ENCODE measurements around the gene VAT1L.

- no peak for TF ChIP-seq CTCF (IDR thresholded peaks at IDR 0.05)
- no peak for TF ChIP-seq EZH2 (IDR thresholded peaks at IDR 0.05; ENCODE audit: borderline replicate concordance, insufficient read depth, low read depth, low read length, poor library complexity, severe bottlenecking)
These were observed 130.7 kb downstream of the VAT1L start for GRCh38 chr16:77918809-77919707.

All from B cell (primary cell).